ENCODE results near the gene DMGDH. TPM values are rescaled to one million over a fixed set of nuclear protein-coding genes. Genes with fewer than 3 reads are reported as not detected.

DMGDH gene
- total and polyA plus RNA-seq, 8 donors, result 0.38 to 5.3 (median 1.8) TPM; not detected in 1

- intact Hi-C loops (cut with DNase I; ENCODE audit: low total_unique reads), result loop anchor here (10.0 kb wide), 1 partner anchor 65 kb away; no protein-coding TSS in a partner anchor
- TF ChIP-seq POLR2AphosphoS5 (IDR thresholded peaks at IDR 0.05), result no peak
- no peak for TF ChIP-seq EP300 (IDR thresholded peaks at IDR 0.05)
- TF ChIP-seq POLR2A (IDR thresholded peaks at IDR 0.05), result no peak
- TF ChIP-seq, protein P1, sequence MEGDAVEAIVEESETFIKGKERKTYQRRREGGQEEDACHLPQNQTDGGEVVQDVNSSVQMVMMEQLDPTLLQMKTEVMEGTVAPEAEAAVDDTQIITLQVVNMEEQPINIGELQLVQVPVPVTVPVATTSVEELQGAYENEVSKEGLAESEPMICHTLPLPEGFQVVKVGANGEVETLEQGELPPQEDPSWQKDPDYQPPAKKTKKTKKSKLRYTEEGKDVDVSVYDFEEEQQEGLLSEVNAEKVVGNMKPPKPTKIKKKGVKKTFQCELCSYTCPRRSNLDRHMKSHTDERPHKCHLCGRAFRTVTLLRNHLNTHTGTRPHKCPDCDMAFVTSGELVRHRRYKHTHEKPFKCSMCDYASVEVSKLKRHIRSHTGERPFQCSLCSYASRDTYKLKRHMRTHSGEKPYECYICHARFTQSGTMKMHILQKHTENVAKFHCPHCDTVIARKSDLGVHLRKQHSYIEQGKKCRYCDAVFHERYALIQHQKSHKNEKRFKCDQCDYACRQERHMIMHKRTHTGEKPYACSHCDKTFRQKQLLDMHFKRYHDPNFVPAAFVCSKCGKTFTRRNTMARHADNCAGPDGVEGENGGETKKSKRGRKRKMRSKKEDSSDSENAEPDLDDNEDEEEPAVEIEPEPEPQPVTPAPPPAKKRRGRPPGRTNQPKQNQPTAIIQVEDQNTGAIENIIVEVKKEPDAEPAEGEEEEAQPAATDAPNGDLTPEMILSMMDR (IDR thresholded peaks at IDR 0.05), result no peak
- WGBS, 5 donors, result 89 to 100% (median 95%) methylated on average over 1 of the region's 1 CpG
Measured at GRCh38 chr5:78959767-78960166, 109.7 kb downstream of the DMGDH start.

GRCh38 chr5:78958672-78959445 is 110.6 kb downstream of the DMGDH start:
- Histone ChIP-seq H3K36me3 (peaks cover 0 to 23% (median 12%) of the 10 kb centered on the region in 4 donors), H3K27ac (no peak overlapping the region), H3K27me3 (no peaks in the 10 kb centered on the region), H3K4me1 (no peaks in the 10 kb centered on the region), H3K4me3 (no peak overlapping the region), H3K9me3 (no peaks in the 10 kb centered on the region)
- 51 to 85% (median 66%) methylated on average over 3 of the region's 3 CpGs for WGBS, 5 donors
- TF ChIP-seq, protein P1 (IDR thresholded peaks at IDR 0.05), result no peak
- TF ChIP-seq EP300 (IDR thresholded peaks at IDR 0.05) (no peak), POLR2AphosphoS5 (IDR thresholded peaks at IDR 0.05) (no peak), POLR2A (IDR thresholded peaks at IDR 0.05) (no peak)
- intact Hi-C loops (cut with DNase I; ENCODE audit: low total_unique reads), result no loop called here
- DNase-seq, result no peak

More at GRCh38 chr5:78959767-78960166, 109.7 kb downstream of the DMGDH start:
- Histone ChIP-seq H3K9me3 (no peaks in the 10 kb centered on the region), H3K36me3 (peaks cover 0 to 26% (median 13%) of the 10 kb centered on the region in 4 donors), H3K27ac (no peak overlapping the region), H3K4me1 (no peaks in the 10 kb centered on the region), H3K4me3 (no peak overlapping the region), H3K27me3 (no peaks in the 10 kb centered on the region)
- no peak for DNase-seq

DNA sequence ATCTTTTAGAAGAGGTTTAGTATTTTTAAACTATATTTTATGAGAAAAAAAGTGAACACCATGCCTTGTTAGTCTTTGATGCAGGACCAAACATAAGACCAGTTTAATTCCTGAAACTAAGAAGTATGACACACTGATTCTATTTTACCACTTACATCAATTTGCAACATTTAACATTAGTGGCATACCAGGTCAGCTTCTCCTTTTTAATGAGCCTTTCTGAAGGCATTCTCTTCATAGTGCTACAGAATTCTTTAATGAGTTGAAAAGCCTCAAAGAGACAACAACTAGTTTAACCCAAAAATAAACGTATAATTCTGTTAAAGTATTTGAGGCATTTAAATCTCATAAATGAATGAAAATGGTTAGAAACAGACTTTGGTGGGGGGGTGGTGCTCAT is 112.6 kb downstream of the DMGDH start:
- Histone ChIP-seq H3K27ac (no peak overlapping the region), H3K36me3 (peaks cover 0 to 12% (median 3%) of the 10 kb centered on the region in 4 donors), H3K4me3 (no peak overlapping the region), H3K4me1 (no peaks in the 10 kb centered on the region), H3K27me3 (no peaks in the 10 kb centered on the region), H3K9me3 (no peaks in the 10 kb centered on the region)
- TF ChIP-seq POLR2AphosphoS5 (IDR thresholded peaks at IDR 0.05), result no peak
- TF ChIP-seq, protein P1 (IDR thresholded peaks at IDR 0.05), result no peak
- intact Hi-C loops (cut with DNase I; ENCODE audit: low total_unique reads), result no loop called here
- no peak for DNase-seq
- 80 to 89% (median 86%) methylated on average over 1 of the region's 1 CpG for WGBS, 5 donors

- Histone ChIP-seq H3K27ac (no peak overlapping the region), H3K9me3 (no peaks in the 10 kb centered on the region), H3K4me1 (no peaks in the 10 kb centered on the region), H3K4me3 (no peak overlapping the region), H3K27me3 (no peaks in the 10 kb centered on the region), H3K36me3 (peaks cover 0 to 12% (median 3%) of the 10 kb centered on the region in 4 donors)
- WGBS, 5 donors, result 80 to 96% (median 88%) methylated on average over 4 of the region's 4 CpGs
- TF ChIP-seq, protein P1 (IDR thresholded peaks at IDR 0.05), result no peak
- TF ChIP-seq POLR2A (IDR thresholded peaks at IDR 0.05) (no peak), EP300 (IDR thresholded peaks at IDR 0.05) (no peak), POLR2AphosphoS5 (IDR thresholded peaks at IDR 0.05) (no peak)
- no peak for DNase-seq
- intact Hi-C loops (cut with DNase I; ENCODE audit: low total_unique reads), result no loop called here
Measured at GRCh38 chr5:78953092-78953800, 116.2 kb downstream of the DMGDH start.

Other genes with a start within 250 kb of the DMGDH start
- 10 to 100 TPM in 4 of 5 donors, under 1 TPM in 1; 0.58 to 35.6 (median 15.2) TPM for gene ARSB, start 84.4 kb downstream of the DMGDH start, total RNA-seq
- 1 to 10 TPM; 1.7 to 2.7 (median 1.8) TPM for gene ARSB, start 84.4 kb downstream of the DMGDH start, polyA plus RNA-seq
- 1 to 10 TPM in 4 of 5 donors, under 1 TPM in 1; 0.45 to 9.9 (median 2.6) TPM for gene BHMT2, start 93 bp upstream of the DMGDH start, total RNA-seq
- 10 to 100 TPM in 1 of 3 donors, 1 to 10 TPM in 2; 3.9 to 10.6 (median 7.6) TPM for gene BHMT2, start 93 bp upstream of the DMGDH start, polyA plus RNA-seq
- gene BHMT, start 42.1 kb upstream of the DMGDH start, total RNA-seq, result 1 to 10 TPM in 2 of 5 donors, not detected in 3; 1.8 to 4.0 TPM
- 1 to 10 TPM in 2 of 3 donors, under 1 TPM in 1; 0.53 to 3.4 (median 2.6) TPM for gene BHMT, start 42.1 kb upstream of the DMGDH start, polyA plus RNA-seq
- gene JMY, start 166.5 kb upstream of the DMGDH start, total RNA-seq, result 10 to 100 TPM in 2 of 5 donors, 1 to 10 TPM in 3; 5.8 to 31.9 (median 9.0) TPM
- gene JMY, start 166.5 kb upstream of the DMGDH start, polyA plus RNA-seq, result 1 to 10 TPM; 2.1 to 3.2 (median 3.0) TPM